PFSK-1 (cell line): ENCODE results near the gene NKAIN2.

Experiments used
- FOXP2 ChIP-seq: optimal IDR thresholded peaks from 2 replicates; pipeline ENCODE3; 2011; ENCODE audit warnings: borderline replicate concordance, control low read depth, inconsistent platforms; ENCODE audit not compliant: insufficient read depth; ENCODE audit errors: extremely low read length, extremely low read depth
- POLR2AphosphoS5 ChIP-seq: IDR thresholded peaks from 2 replicates; pipeline ENCODE4 v1.6.1; 2012; ENCODE audit warnings: low read depth, mild to moderate bottlenecking, control low read depth, low read length, moderate library complexity
- REST ChIP-seq, 2 experiments: IDR thresholded peaks; 2 replicates each; pipeline versions ENCODE4 v1.6.1 to v1.8.0; 2011 to 2012; ENCODE audit warnings: low read depth in 2 of 2, low read length in 2 of 2, control low read depth in 1 of 2, inconsistent platforms in 1 of 2, mild to moderate bottlenecking in 1 of 2, moderate library complexity in 1 of 2; ENCODE audit not compliant: insufficient read depth in 1 of 2
- SIN3A ChIP-seq: IDR thresholded peaks from 2 replicates; pipeline ENCODE4 v1.6.1; 2012; ENCODE audit warnings: mild to moderate bottlenecking, low read length, moderate library complexity, borderline replicate concordance; ENCODE audit not compliant: insufficient read depth
- TAF1 ChIP-seq: IDR thresholded peaks from 2 replicates; pipeline ENCODE4 v1.6.1; 2012; ENCODE audit warnings: low read length, control low read depth, borderline replicate concordance; ENCODE audit not compliant: insufficient read depth

NKAIN2 gene

GRCh38 chr6:124604719-124605118 is 801.1 kb downstream of the NKAIN2 start:
- TF ChIP-seq TAF1: no peak
- TF ChIP-seq REST (IDR thresholded peaks at IDR 0.05; ENCODE audit: insufficient read depth in 1 of 2, low read depth in 2 of 2, low read length in 2 of 2): no peak

- TF ChIP-seq REST (IDR thresholded peaks at IDR 0.05; ENCODE audit: insufficient read depth in 1 of 2, low read depth in 2 of 2, low read length in 2 of 2) (no peak), FOXP2 (no peak), SIN3A (no peak), POLR2AphosphoS5 (no peak), TAF1 (no peak)
Measured at GRCh38 chr6:124607119-124607627, 803.5 kb downstream of the NKAIN2 start.

GRCh38 chr6:124613031-124613430 is 809.4 kb downstream of the NKAIN2 start:
- TF ChIP-seq REST (IDR thresholded peaks at IDR 0.05; ENCODE audit: insufficient read depth in 1 of 2, low read depth in 2 of 2, low read length in 2 of 2) (no peak), POLR2AphosphoS5 (no peak), SIN3A (no peak), FOXP2 (no peak), TAF1 (no peak)

DNA sequence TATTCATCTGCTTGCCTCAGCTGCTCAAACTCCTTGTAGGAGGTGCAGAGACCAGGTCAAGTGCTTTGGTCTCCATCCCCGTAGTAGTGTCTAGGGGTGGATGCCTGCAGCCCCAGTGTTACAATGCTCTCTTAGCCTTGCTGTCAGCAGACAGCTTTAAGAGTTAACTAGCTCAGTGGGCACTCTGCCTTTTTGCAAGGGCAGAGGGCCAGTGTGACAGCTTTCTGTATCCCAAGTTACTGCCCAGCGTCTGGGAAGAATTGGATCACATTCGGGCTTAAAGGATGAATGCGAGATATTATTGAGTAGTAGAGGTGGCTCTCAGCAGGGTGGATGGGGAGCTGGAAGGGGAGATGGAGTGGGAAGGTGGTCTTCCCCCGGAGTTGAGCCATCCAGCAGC is 818.7 kb downstream of the NKAIN2 start:
- TF ChIP-seq TAF1 (no peak), FOXP2 (no peak), POLR2AphosphoS5 (no peak), SIN3A (no peak), REST (IDR thresholded peaks at IDR 0.05; ENCODE audit: insufficient read depth in 1 of 2, low read depth in 2 of 2, low read length in 2 of 2) (no peak)

DNA sequence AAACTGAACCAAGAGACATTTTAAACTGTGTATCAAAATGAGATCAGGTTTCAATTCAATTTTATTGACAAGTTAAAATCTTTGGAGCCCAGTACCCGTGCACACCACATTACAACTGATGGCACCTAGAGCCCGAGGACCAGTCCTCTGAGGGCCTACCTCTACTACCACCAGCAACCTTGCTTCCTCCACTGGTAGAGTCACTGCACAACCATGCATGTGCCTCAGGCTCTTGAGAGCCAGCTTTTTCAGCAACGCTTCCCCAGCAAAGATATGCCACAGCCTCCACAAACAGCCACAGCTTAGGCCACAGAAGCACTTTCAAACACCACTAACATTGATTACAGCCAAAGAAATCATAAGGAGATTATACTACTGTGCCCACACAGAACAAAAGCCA is 830.0 kb downstream of the NKAIN2 start:
- TF ChIP-seq SIN3A: no peak
- no peak for TF ChIP-seq FOXP2
- no peak for TF ChIP-seq REST (IDR thresholded peaks at IDR 0.05; ENCODE audit: insufficient read depth in 1 of 2, low read depth in 2 of 2, low read length in 2 of 2)
- TF ChIP-seq TAF1: no peak
- no peak for TF ChIP-seq POLR2AphosphoS5
